NOMO-1 (cell line): ENCODE results near the gene R3HCC1L.
"Not testable (repeated sequence)": the region's sequence is repeated elsewhere in the genome, so short reads cannot be mapped to it uniquely, and the experiment has no call there.

Experiments used
- DNase-seq, 2 experiments: peaks; one replicate each; lab custom pipeline; 2025; ENCODE audit not compliant: unreplicated experiment in 2 of 2; lab: John Stamatoyannopoulos, UW

Gene R3HCC1L

DNA sequence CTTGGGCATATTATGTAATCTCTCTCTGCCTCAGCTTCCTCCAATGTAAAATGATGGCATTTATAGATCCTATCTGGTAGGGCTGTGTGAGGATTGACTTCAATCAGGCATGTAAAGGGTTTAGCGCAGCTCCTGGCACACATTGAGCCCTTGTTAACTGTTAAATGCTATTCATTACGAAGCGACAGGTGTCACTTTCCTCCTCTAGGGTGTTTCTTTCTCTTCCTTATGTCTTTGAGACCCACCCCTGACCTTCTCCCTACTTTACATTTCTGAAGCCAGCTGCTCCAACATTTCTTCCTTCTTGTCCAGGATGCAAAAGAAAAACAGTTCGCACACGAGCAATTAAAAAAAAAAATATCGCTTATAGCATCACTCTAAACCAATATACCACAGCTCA lies 5.7 kb upstream of the R3HCC1L start:
- no peak for DNase-seq

GRCh38 chr10:98131619-98132018 lies 2.8 kb upstream of the R3HCC1L start:
- no peak for DNase-seq

DNA sequence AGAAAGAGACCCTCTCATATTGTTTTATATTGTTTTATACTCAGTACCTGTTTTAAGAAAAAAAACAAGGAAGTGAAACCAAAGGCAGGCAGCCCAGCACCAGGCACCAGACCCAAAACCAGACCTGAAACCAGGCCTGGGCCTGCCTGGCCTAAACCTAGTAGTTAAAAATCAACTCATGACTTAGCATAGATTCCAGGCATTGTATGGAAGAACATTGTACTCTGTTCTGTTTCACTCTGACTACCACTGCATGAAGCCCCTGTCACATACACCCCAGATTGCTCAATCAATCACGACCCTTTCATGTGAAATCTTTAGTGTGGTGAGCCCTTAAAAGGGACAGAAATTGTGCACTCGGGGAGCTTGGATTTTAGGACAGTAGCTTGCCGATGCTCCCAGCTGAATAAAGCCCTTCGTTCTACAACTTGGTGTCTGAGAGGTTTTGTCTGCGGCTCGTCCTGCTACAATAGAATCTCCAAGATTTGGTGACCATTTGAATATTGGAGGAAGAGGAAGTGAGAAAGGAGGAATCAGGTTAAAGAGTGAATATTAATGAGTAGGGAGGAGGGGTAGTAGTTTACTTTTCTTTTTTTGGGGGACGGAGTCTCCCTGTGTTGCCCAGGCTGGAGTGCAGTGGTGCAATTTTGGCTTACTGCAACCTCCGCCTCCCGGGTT lies 1.2 kb upstream of the R3HCC1L start:
- peak in 1 of 2 experiments; percentile 7 for DNase-seq

DNA sequence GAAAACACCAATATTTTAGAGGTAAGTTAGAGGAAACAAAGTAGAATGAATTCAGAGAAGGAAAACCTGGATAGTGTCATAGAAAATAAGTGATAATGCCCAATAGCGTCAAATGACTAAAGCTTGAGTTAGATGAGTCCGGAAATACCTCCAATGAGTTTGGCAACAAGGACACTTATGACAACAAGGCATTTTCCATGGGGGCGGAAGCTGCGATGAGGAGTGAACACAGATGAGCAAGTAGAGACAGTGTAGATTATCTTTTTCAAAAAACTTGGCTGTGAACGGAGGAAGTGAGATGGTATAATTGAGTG lies 383 bp upstream of the R3HCC1L start:
- no peak for DNase-seq

- no peak for DNase-seq
Measured at GRCh38 chr10:98135222-98135899, 904 bp downstream of the R3HCC1L start.

DNA sequence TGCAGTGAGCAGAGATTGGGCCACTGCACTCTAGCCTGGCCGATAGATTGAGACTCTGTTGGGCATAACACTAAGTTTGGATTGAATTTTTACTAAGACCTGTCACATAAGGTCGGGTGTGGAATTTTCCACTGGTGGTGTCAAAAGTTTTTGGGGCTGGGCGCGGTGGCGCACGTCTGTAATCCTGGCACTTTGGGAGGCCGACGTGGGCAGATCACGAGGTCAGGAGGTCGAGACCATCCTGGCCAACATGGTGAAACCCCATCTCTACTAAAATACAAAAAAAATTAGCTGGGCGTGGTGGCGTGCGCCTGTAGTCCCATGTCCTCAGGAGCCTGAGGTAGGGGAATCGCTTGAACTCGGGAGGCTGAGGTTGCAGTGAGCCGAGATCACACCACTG lies 2.3 kb downstream of the R3HCC1L start:
- DNase-seq = not testable (repeated sequence)

GRCh38 chr10:98138031-98138430 lies 3.6 kb downstream of the R3HCC1L start:
- DNase-seq = no peak

- DNase-seq = no peak
Measured at GRCh38 chr10:98139431-98139830, 5.0 kb downstream of the R3HCC1L start.

DNA sequence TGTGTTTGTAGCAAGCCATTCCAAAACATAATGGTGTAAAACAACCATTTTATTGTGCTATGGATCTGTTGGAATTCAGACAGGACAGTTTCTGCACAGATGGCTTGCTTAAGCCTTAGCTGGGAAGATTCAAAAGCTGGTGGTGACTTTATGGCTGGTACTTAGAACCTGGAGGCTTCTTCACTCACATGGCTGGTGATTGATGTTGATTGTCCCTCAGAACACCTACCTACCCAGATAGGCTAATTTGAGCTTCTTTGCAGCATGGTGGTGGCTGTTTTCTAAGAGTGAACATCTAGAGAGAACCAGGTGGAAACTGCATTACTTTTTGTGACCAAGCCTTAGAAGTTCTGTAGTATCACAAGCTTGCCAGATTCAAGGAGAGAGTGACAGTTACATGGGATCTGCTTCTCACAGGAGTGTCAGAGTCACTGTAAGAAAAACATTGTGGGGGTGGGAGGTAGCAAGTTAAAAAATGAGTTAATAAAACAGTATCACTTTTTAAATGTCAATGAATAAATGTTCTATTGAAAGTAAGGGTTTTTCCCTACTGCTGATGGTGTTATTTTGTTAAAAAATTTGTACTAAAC lies 7.1 kb downstream of the R3HCC1L start:
- DNase-seq = no peak

DNA sequence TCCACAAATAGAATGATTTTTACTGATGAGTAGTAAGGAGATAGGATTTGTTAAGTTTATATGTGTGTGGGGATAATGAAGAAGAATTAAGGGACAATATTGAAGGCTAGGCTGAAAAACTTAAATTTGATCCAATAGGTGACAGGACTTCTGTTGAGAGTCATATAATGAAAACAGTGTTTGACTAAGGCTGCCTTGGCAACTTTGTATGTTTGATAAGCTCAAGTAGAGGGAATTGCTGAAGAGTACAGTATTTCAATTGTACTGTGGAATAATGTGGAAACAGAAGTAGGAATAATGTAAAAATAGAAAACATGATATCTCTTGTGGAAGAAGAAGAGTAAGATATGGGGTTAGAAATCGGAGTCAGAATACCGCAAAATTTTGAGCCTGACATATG lies 10.5 kb downstream of the R3HCC1L start:
- DNase-seq = no peak

DNA sequence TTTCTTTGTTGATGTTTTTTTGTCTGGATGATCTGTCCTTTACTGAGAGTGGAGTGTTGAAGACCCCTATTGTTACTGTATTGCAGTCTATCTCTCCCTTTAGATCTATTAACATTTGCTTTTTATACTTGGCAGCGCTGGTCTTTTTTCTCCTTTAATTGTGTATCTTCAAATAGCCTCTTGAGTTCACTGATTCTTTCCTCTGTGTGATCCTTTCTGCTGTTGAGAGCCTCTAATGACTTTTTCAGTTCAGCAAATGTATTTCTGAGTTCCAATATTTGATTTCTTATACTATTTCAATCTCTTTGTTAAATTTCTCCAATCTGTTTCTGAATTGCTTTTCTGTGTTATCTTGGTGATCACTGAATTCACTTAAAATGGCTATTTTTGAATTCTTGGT lies 15.4 kb downstream of the R3HCC1L start:
- DNase-seq = no peak

GRCh38 chr10:98150544-98150943 lies 16.1 kb downstream of the R3HCC1L start:
- no peak for DNase-seq

DNA sequence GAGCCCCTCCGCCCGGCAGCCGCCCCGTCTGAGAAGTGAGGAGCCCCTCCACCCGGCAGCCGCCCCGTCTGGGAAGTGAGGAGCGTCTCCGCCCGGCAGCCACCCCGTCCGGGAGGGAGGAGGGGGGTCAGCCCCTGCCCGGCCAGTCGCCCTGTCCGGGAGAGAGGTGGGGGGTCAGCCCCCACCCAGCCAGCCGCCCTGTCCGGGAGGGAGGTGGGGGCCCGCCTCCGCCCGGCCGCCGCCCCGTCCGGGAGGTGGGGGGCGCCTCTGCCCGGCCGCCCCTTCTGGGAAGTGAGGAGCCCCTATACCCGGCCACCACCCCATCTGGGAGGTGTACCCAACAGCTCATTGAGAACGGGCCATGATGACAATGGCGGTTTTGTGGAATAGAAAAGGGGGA lies 18.3 kb downstream of the R3HCC1L start:
- not testable (repeated sequence) for DNase-seq

GRCh38 chr10:98153213-98153958 lies 18.9 kb downstream of the R3HCC1L start:
- DNase-seq = not testable (repeated sequence)

- DNase-seq = no peak
Measured at GRCh38 chr10:98154076-98154475, 19.6 kb downstream of the R3HCC1L start.

DNA sequence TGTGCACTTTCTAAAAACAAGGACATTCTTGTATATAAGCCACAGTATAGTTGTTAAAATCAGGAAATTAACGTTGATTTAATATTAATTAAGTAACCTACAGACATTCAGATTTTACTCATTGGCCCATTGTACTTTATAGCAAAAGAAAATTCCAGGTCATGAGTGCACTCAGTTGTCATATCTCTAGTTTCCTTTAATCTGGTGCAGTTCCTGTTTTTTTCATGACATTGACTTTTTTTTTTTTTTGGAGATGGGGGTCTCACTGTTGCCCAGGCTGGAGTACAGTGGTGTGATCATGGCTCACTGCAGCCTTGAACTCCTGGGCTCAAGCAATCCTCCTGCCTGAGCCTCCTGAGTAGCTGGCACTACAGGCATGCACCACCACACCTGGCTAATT lies 24.1 kb downstream of the R3HCC1L start:
- no peak for DNase-seq

GRCh38 chr10:98163941-98164340 lies 29.5 kb downstream of the R3HCC1L start:
- no peak for DNase-seq

DNA sequence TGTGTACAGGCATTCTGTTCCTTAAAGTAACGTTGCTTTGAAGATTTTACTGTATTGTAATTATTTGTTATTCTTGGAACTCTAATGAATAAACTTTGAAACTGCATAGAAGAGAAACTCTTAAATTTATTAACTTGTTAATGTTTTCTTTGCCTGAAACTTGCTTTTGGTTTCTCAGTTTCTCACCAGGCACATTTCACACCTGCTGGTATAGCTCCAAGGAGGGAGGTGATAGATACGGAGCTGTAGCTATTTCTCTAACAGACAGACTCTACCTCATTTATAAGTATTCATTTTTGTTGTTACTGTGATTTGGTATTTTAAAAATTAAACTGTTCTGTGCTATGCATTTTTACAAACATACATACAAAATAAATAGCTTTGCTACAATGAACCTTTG lies 32.7 kb downstream of the R3HCC1L start:
- DNase-seq = no peak

DNA sequence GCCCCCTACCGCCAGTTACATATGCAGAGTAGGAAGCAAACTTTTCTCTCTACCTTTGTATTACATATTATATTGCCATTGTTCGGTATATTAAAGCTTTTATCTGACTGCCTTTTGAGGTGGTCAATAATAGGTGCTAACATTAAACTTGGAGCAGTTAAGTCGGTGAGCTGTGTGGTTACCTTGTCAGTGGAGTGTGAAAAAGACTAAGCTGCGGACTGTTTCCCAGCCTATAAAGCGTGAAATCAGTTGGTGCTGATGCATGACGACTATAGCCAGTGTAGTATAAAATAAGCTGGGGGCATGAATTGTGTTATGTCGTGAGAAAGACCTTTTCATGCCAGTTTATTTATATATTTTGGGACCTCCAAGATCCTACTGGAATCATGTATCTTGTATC lies 33.7 kb downstream of the R3HCC1L start:
- DNase-seq = no peak

DNA sequence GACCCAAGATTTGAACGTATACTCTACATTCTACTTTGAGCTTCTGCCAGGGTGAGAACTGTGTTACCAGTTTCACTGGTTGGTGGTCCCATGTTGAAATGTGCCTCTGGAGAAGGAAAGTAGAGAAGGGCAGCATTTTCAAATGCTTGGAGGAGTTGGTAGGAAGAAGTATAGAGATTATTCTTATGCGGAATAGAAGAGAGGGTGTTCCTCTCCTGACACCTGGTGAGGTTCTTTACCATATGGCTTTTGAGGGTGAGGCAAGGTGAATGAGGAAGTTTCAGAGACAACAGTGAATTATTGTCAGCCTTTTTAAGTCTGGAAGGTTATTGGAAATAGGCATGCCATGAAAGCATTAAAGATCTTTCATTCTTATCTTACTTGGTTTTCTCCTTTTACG lies 34.3 kb downstream of the R3HCC1L start:
- no peak for DNase-seq

GRCh38 chr10:98169379-98169778 lies 34.9 kb downstream of the R3HCC1L start:
- no peak for DNase-seq
